Peyer's patch (tissue), 4 donors: ENCODE measurements around the gene CLEC16A.

ENCODE experiments used
- CTCF ChIP-seq, 6 experiments: fragments of 450-650 bp in 4 of 6; fragments of 200-600 bp in 2 of 6; sonication (generic) in 1 of 6; IDR thresholded peaks; one replicate each; pipeline ENCODE4 v1.5.1; 2017 to 2019; ENCODE audit warnings: antibody characterized with exemption in 6 of 6, mild to moderate bottlenecking in 3 of 6, moderate library complexity in 1 of 6
- POLR2A ChIP-seq, 2 donors: fragments of 450-650 bp; IDR thresholded peaks; one replicate each; pipeline ENCODE4 v1.5.1; 2017; ENCODE audit warnings: antibody characterized with exemption in 2 of 2, mild to moderate bottlenecking in 2 of 2, moderate library complexity in 2 of 2

- TF ChIP-seq POLR2A (IDR thresholded peaks at IDR 0.05) (no peak), CTCF (IDR thresholded peaks at IDR 0.05) (no peak)
These were observed 862 bp downstream of the CLEC16A start for GRCh38 chr16:10945065-10945787.
